ENCODE measurements around the gene MACROD2. TPM values are rescaled to one million over a fixed set of nuclear protein-coding genes. Genes with fewer than 3 reads are reported as not detected.
A peak's percentile ranks its signal among the peaks of the same experiment; 100 is the strongest.

MACROD2 gene
- total and polyA plus RNA-seq, 9 donors: 2.0 to 4.9 (median 3.1) TPM

- WGBS (ENCODE audit: insufficient coverage): 69% methylated on average over 2 of the region's 3 CpGs
- no peak overlapping the region for H3K27ac ChIP-seq (ENCODE audit: low read length)
- H3K4me3 ChIP-seq (ENCODE audit: low read length): no peak overlapping the region
- no peaks in the 10 kb centered on the region for H3K9me3 ChIP-seq (replicated peaks; ENCODE audit: control insufficient read depth, low read depth, low read length)
- H3K4me1 ChIP-seq (ENCODE audit: control insufficient read depth, insufficient read depth, low read length): no peaks in the 10 kb centered on the region
- H3K27me3 ChIP-seq (ENCODE audit: control insufficient read depth, insufficient read depth, low read length): no peaks in the 10 kb centered on the region
- no peaks in the 10 kb centered on the region for H3K36me3 ChIP-seq (ENCODE audit: control insufficient read depth, insufficient read depth, low read length)
- DNase-seq: no peak
Observed at GRCh38 chr20:14888134-14888533, 892.8 kb downstream of the MACROD2 start.

GRCh38 chr20:14889496-14890255, 894.4 kb downstream of the MACROD2 start:
- no peak overlapping the region for H3K4me3 ChIP-seq (ENCODE audit: low read length)
- WGBS (ENCODE audit: insufficient coverage): 29% methylated on average over 5 of the region's 5 CpGs
- peak; percentile 75 for DNase-seq

GRCh38 chr20:14890713-14891112, 895.4 kb downstream of the MACROD2 start:
- no peak for DNase-seq

More at GRCh38 chr20:14889496-14890255, 894.4 kb downstream of the MACROD2 start:
- Histone ChIP-seq H3K36me3 (ENCODE audit: control insufficient read depth, insufficient read depth, low read length) (no peaks in the 10 kb centered on the region), H3K27ac (ENCODE audit: low read length) (no peak overlapping the region), H3K9me3 (replicated peaks; ENCODE audit: control insufficient read depth, low read depth, low read length) (no peaks in the 10 kb centered on the region), H3K27me3 (ENCODE audit: control insufficient read depth, insufficient read depth, low read length) (no peaks in the 10 kb centered on the region), H3K4me1 (ENCODE audit: control insufficient read depth, insufficient read depth, low read length) (no peaks in the 10 kb centered on the region)

GRCh38 chr20:14892782-14893181, 897.5 kb downstream of the MACROD2 start:
- Histone ChIP-seq H3K9me3 (replicated peaks; ENCODE audit: control insufficient read depth, low read depth, low read length) (no peaks in the 10 kb centered on the region), H3K27ac (ENCODE audit: low read length) (no peak overlapping the region), H3K27me3 (ENCODE audit: control insufficient read depth, insufficient read depth, low read length) (no peaks in the 10 kb centered on the region), H3K36me3 (ENCODE audit: control insufficient read depth, insufficient read depth, low read length) (no peaks in the 10 kb centered on the region), H3K4me3 (ENCODE audit: low read length) (no peak overlapping the region), H3K4me1 (ENCODE audit: control insufficient read depth, insufficient read depth, low read length) (no peaks in the 10 kb centered on the region)
- 100% methylated on average over 3 of the region's 4 CpGs for WGBS (ENCODE audit: insufficient coverage)
- no peak for DNase-seq

More at GRCh38 chr20:14890713-14891112, 895.4 kb downstream of the MACROD2 start:
- no peak overlapping the region for H3K4me3 ChIP-seq (ENCODE audit: low read length)
- H3K36me3 ChIP-seq (ENCODE audit: control insufficient read depth, insufficient read depth, low read length): no peaks in the 10 kb centered on the region
- H3K4me1 ChIP-seq (ENCODE audit: control insufficient read depth, insufficient read depth, low read length): no peaks in the 10 kb centered on the region
- no peak overlapping the region for H3K27ac ChIP-seq (ENCODE audit: low read length)
- no peaks in the 10 kb centered on the region for H3K27me3 ChIP-seq (ENCODE audit: control insufficient read depth, insufficient read depth, low read length)
- no peaks in the 10 kb centered on the region for H3K9me3 ChIP-seq (replicated peaks; ENCODE audit: control insufficient read depth, low read depth, low read length)

- H3K4me3 ChIP-seq (ENCODE audit: low read length): no peak overlapping the region
- no peak overlapping the region for H3K27ac ChIP-seq (ENCODE audit: low read length)
- no peaks in the 10 kb centered on the region for H3K4me1 ChIP-seq (ENCODE audit: control insufficient read depth, insufficient read depth, low read length)
- DNase-seq: no peak
- no peaks in the 10 kb centered on the region for H3K36me3 ChIP-seq (ENCODE audit: control insufficient read depth, insufficient read depth, low read length)
- no peaks in the 10 kb centered on the region for H3K9me3 ChIP-seq (replicated peaks; ENCODE audit: control insufficient read depth, low read depth, low read length)
- H3K27me3 ChIP-seq (ENCODE audit: control insufficient read depth, insufficient read depth, low read length): no peaks in the 10 kb centered on the region
Observed at GRCh38 chr20:14896569-14896968, 901.3 kb downstream of the MACROD2 start.

- H3K27me3 ChIP-seq (ENCODE audit: control insufficient read depth, insufficient read depth, low read length): no peaks in the 10 kb centered on the region
- H3K27ac ChIP-seq (ENCODE audit: low read length): no peak overlapping the region
- no peaks in the 10 kb centered on the region for H3K9me3 ChIP-seq (replicated peaks; ENCODE audit: control insufficient read depth, low read depth, low read length)
- no peaks in the 10 kb centered on the region for H3K36me3 ChIP-seq (ENCODE audit: control insufficient read depth, insufficient read depth, low read length)
- no peak overlapping the region for H3K4me3 ChIP-seq (ENCODE audit: low read length)
- H3K4me1 ChIP-seq (ENCODE audit: control insufficient read depth, insufficient read depth, low read length): no peaks in the 10 kb centered on the region
- DNase-seq: no peak
- no CpG with 5 or more reads among the region's 1 CpG for WGBS (ENCODE audit: insufficient coverage)
Observed at GRCh38 chr20:14897608-14898007, 902.3 kb downstream of the MACROD2 start.

- H3K27me3 ChIP-seq (ENCODE audit: control insufficient read depth, insufficient read depth, low read length): no peaks in the 10 kb centered on the region
- no peaks in the 10 kb centered on the region for H3K9me3 ChIP-seq (replicated peaks; ENCODE audit: control insufficient read depth, low read depth, low read length)
- no peaks in the 10 kb centered on the region for H3K36me3 ChIP-seq (ENCODE audit: control insufficient read depth, insufficient read depth, low read length)
- DNase-seq: peak; percentile 40
- WGBS (ENCODE audit: insufficient coverage): 69% methylated on average over 2 of the region's 4 CpGs
- H3K4me3 ChIP-seq (ENCODE audit: low read length): no peak overlapping the region
- no peak overlapping the region for H3K27ac ChIP-seq (ENCODE audit: low read length)
- no peaks in the 10 kb centered on the region for H3K4me1 ChIP-seq (ENCODE audit: control insufficient read depth, insufficient read depth, low read length)
Observed at GRCh38 chr20:14902432-14903089, 907.2 kb downstream of the MACROD2 start.

- WGBS (ENCODE audit: insufficient coverage): 57% methylated on average over 1 of the region's 2 CpGs
- H3K27ac ChIP-seq (ENCODE audit: low read length): no peak overlapping the region
- no peaks in the 10 kb centered on the region for H3K36me3 ChIP-seq (ENCODE audit: control insufficient read depth, insufficient read depth, low read length)
- no peak for DNase-seq
- no peaks in the 10 kb centered on the region for H3K27me3 ChIP-seq (ENCODE audit: control insufficient read depth, insufficient read depth, low read length)
- no peaks in the 10 kb centered on the region for H3K9me3 ChIP-seq (replicated peaks; ENCODE audit: control insufficient read depth, low read depth, low read length)
- H3K4me3 ChIP-seq (ENCODE audit: low read length): no peak overlapping the region
- no peaks in the 10 kb centered on the region for H3K4me1 ChIP-seq (ENCODE audit: control insufficient read depth, insufficient read depth, low read length)
Observed at GRCh38 chr20:14906908-14907434, 911.7 kb downstream of the MACROD2 start.

- Histone ChIP-seq H3K4me3 (ENCODE audit: low read length) (no peak overlapping the region), H3K9me3 (replicated peaks; ENCODE audit: control insufficient read depth, low read depth, low read length) (no peaks in the 10 kb centered on the region), H3K36me3 (ENCODE audit: control insufficient read depth, insufficient read depth, low read length) (no peaks in the 10 kb centered on the region), H3K27ac (ENCODE audit: low read length) (no peak overlapping the region), H3K4me1 (ENCODE audit: control insufficient read depth, insufficient read depth, low read length) (peaks cover 2% of the 10 kb centered on the region), H3K27me3 (ENCODE audit: control insufficient read depth, insufficient read depth, low read length) (no peaks in the 10 kb centered on the region)
- peak; percentile 68 for DNase-seq
- no CpG with 5 or more reads among the region's 2 CpGs for WGBS (ENCODE audit: insufficient coverage)
Observed at GRCh38 chr20:14910126-14910525, 914.8 kb downstream of the MACROD2 start.

- peak; percentile 92 for DNase-seq
Observed at GRCh38 chr20:14913896-14914620, 918.7 kb downstream of the MACROD2 start.

More at GRCh38 chr20:14913896-14914620, 918.7 kb downstream of the MACROD2 start:
- Histone ChIP-seq H3K27ac (ENCODE audit: low read length) (peak overlapping the region; percentile 13), H3K9me3 (replicated peaks; ENCODE audit: control insufficient read depth, low read depth, low read length) (no peaks in the 10 kb centered on the region), H3K36me3 (ENCODE audit: control insufficient read depth, insufficient read depth, low read length) (no peaks in the 10 kb centered on the region), H3K27me3 (ENCODE audit: control insufficient read depth, insufficient read depth, low read length) (no peaks in the 10 kb centered on the region), H3K4me1 (ENCODE audit: control insufficient read depth, insufficient read depth, low read length) (peaks cover 14% of the 10 kb centered on the region), H3K4me3 (ENCODE audit: low read length) (no peak overlapping the region)
- 14% methylated on average over 1 of the region's 6 CpGs for WGBS (ENCODE audit: insufficient coverage)
